IMR-90 (cell line): ENCODE data around the gene NAXE. TPM values are rescaled to one million over a fixed set of nuclear protein-coding genes. Genes with fewer than 3 reads are reported as not detected.

Experiments
- ATAC-seq: fragments of 200-7000 bp; cut with Tn5 transposase; 2 replicates; pipeline ENCODE4 v1.9.1; 2020; ENCODE audit warnings: low read depth, mild to moderate bottlenecking, moderate library complexity
- BruUV-seq: library from RNA; stranded (reverse); fragments of 400-500 nt; replicated peaks from 2 replicates; lab custom pipeline; 2021; lab: Mats Ljungman, UMichigan
- CTCF ChIA-PET: fragments of 300-600 bp; formaldehyde crosslinking; extraction: SDS; loops from one replicate; lab custom pipeline; 2021; ENCODE audit warnings: antibody characterized with exemption; lab: Yijun Ruan, JAX
- POLR2A ChIA-PET: fragments of 300-600 bp; sonication (Branson Sonifier 250); formaldehyde crosslinking; loops from one replicate; lab custom pipeline; 2022; ENCODE audit warnings: antibody characterized with exemption; ENCODE audit not compliant: unreplicated experiment; lab: Charles Lee
- DNase-seq: peaks from one replicate; pipeline ENCODE4 v3.0.0; 2013
- H2AFZ ChIP-seq: replicated peaks from 2 replicates; pipeline ENCODE3; 2013; ENCODE audit warnings: low read length, mild to moderate bottlenecking; ENCODE audit not compliant: poor library complexity
- H2AK5ac ChIP-seq: 2 replicates; pipeline ENCODE4 v1.6.1; 2013; ENCODE audit warnings: low read depth, low read length, inconsistent platforms
- H2AK9ac ChIP-seq: replicated peaks from 2 replicates; pipeline ENCODE3; 2013; ENCODE audit warnings: mild to moderate bottlenecking, low read depth, low read length, moderate library complexity; ENCODE audit not compliant: poor library complexity
- H2BK120ac ChIP-seq: 2 replicates; pipeline ENCODE4 v1.6.1; 2013; ENCODE audit warnings: low read depth, low read length, inconsistent platforms
- H2BK15ac ChIP-seq: 3 replicates; pipeline ENCODE4 v1.6.1; 2013; ENCODE audit warnings: low read depth, low read length, inconsistent platforms
- H2BK20ac ChIP-seq: 2 replicates; pipeline ENCODE4 v1.6.1; 2013; ENCODE audit warnings: low read depth, mild to moderate bottlenecking, inconsistent platforms, low read length, moderate library complexity
- H2BK5ac ChIP-seq: 2 replicates; pipeline ENCODE4 v1.6.1; 2013; ENCODE audit warnings: mild to moderate bottlenecking, low read depth, low read length, inconsistent platforms; ENCODE audit not compliant: poor library complexity, severe bottlenecking
- H3K14ac ChIP-seq: replicated peaks from 2 replicates; pipeline ENCODE4 v1.6.1; 2013; ENCODE audit warnings: low read depth, low read length, inconsistent platforms
- H3K18ac ChIP-seq: 2 replicates; pipeline ENCODE4 v1.6.1; 2013; ENCODE audit warnings: low read depth, low read length, control low read depth
- H3K23ac ChIP-seq: 2 replicates; pipeline ENCODE4 v1.6.1; 2013; ENCODE audit warnings: low read depth, low read length, inconsistent platforms
- H3K27ac ChIP-seq: 2 replicates; pipeline ENCODE4 v1.5.1; 2013; ENCODE audit warnings: mild to moderate bottlenecking, control low read depth, low read length; ENCODE audit not compliant: insufficient read depth
- H3K27me3 ChIP-seq: 2 replicates; pipeline ENCODE4 v1.6.1; 2013; ENCODE audit warnings: low read length; ENCODE audit not compliant: control insufficient read depth, insufficient read depth
- H3K36me3 ChIP-seq: 2 replicates; pipeline ENCODE4 v1.6.1; 2013; ENCODE audit warnings: low read length, mixed read lengths; ENCODE audit not compliant: control insufficient read depth, insufficient read depth
- H3K4ac ChIP-seq: 2 replicates; pipeline ENCODE4 v1.6.1; 2013; ENCODE audit warnings: low read depth, low read length, inconsistent platforms
- H3K4me1 ChIP-seq: 2 replicates; pipeline ENCODE4 v1.6.1; 2013; ENCODE audit warnings: low read length, mixed read lengths; ENCODE audit not compliant: control insufficient read depth, insufficient read depth
- H3K4me2 ChIP-seq: 2 replicates; pipeline ENCODE4 v1.6.1; 2013; ENCODE audit warnings: low read depth, mild to moderate bottlenecking, control low read depth, low read length, moderate library complexity
- H3K4me3 ChIP-seq: 2 replicates; pipeline ENCODE4 v1.5.1; 2013; ENCODE audit warnings: low read depth, mild to moderate bottlenecking, control low read depth, low read length, moderate library complexity; ENCODE audit not compliant: insufficient read depth
- H3K56ac ChIP-seq: 2 replicates; pipeline ENCODE4 v1.6.1; 2013; ENCODE audit warnings: low read length, inconsistent platforms; ENCODE audit not compliant: insufficient read depth; ENCODE audit errors: extremely low read depth
- H3K79me1 ChIP-seq, 2 experiments: 2 replicates each; pipeline ENCODE4 v1.6.1; 2013; ENCODE audit warnings: low read length in 2 of 2, inconsistent platforms in 1 of 2, low read depth in 1 of 2
- H3K9ac ChIP-seq: 2 replicates; pipeline ENCODE4 v1.6.1; 2013; ENCODE audit warnings: low read depth, low read length, control low read depth
- H3K9me1 ChIP-seq: 2 replicates; pipeline ENCODE4 v1.6.1; 2013; ENCODE audit warnings: low read length, inconsistent platforms; ENCODE audit not compliant: insufficient read depth
- H3K9me3 ChIP-seq: 2 replicates; pipeline ENCODE4 v1.6.1; 2013; ENCODE audit warnings: low read length; ENCODE audit not compliant: control insufficient read depth, insufficient read depth
- H4K20me1 ChIP-seq: 2 replicates; pipeline ENCODE4 v1.6.1; 2013; ENCODE audit warnings: low read length, inconsistent platforms; ENCODE audit not compliant: insufficient read depth
- H4K5ac ChIP-seq: 2 replicates; pipeline ENCODE4 v1.6.1; 2013; ENCODE audit warnings: mild to moderate bottlenecking, low read depth, low read length, control low read depth
- H4K8ac ChIP-seq, 2 experiments: 2 replicates each; pipeline ENCODE4 v1.6.1; 2013; ENCODE audit warnings: low read depth in 2 of 2, low read length in 2 of 2, control low read depth in 1 of 2, inconsistent platforms in 1 of 2
- H4K91ac ChIP-seq: 2 replicates; pipeline ENCODE4 v1.6.1; 2013; ENCODE audit warnings: low read depth, low read length, inconsistent platforms; ENCODE audit not compliant: insufficient read depth
- BHLHE40 ChIP-seq: fragments of 150-350 bp; IDR thresholded peaks from 2 replicates; pipeline ENCODE4 v1.6.1; 2016; ENCODE audit warnings: mild to moderate bottlenecking, low read depth, low read length
- CEBPB ChIP-seq: IDR thresholded peaks from 2 replicates; pipeline ENCODE4 v1.6.1; 2012; ENCODE audit warnings: low read depth, low read length, improper control_type of control experiment
- CHD1 ChIP-seq: IDR thresholded peaks from 2 replicates; pipeline ENCODE4 v1.6.1; 2012; ENCODE audit warnings: low read depth, low read length, improper control_type of control experiment
- CTCF ChIP-seq: conservative IDR thresholded peaks from 2 replicates; pipeline ENCODE4 v1.5.1; 2012; ENCODE audit warnings: mild to moderate bottlenecking, low read depth, low read length, improper control_type of control experiment
- ELK1 ChIP-seq: fragments of 150-350 bp; IDR thresholded peaks from 2 replicates; pipeline ENCODE4 v1.6.1; 2016; ENCODE audit warnings: low read depth, mild to moderate bottlenecking, low read length, moderate library complexity, borderline replicate concordance
- FOS ChIP-seq: fragments of 150-350 bp; IDR thresholded peaks from 2 replicates; pipeline ENCODE4 v1.6.1; 2016; ENCODE audit warnings: low read depth, low read length
- MAFK ChIP-seq: IDR thresholded peaks from 2 replicates; pipeline ENCODE4 v1.6.1; 2012; ENCODE audit warnings: low read depth, low read length, improper control_type of control experiment
- MAZ ChIP-seq: IDR thresholded peaks from 2 replicates; pipeline ENCODE4 v1.6.1; 2012; ENCODE audit warnings: low read depth, mild to moderate bottlenecking, low read length, improper control_type of control experiment, moderate library complexity, borderline replicate concordance
- MXI1 ChIP-seq: IDR thresholded peaks from 2 replicates; pipeline ENCODE4 v1.6.1; 2012; ENCODE audit warnings: low read depth, mild to moderate bottlenecking, low read length, moderate library complexity, borderline replicate concordance
- NFE2L2 ChIP-seq: fragments of 150-350 bp; IDR thresholded peaks from 2 replicates; pipeline ENCODE4 v1.6.1; 2016; ENCODE audit warnings: low read depth, mild to moderate bottlenecking, low read length
- POLR2A ChIP-seq: IDR thresholded peaks from 2 replicates; pipeline ENCODE4 v1.6.1; 2012; ENCODE audit warnings: mild to moderate bottlenecking, low read depth, low read length
- RAD21 ChIP-seq: IDR thresholded peaks from 2 replicates; pipeline ENCODE4 v1.6.1; 2012; ENCODE audit warnings: low read length, improper control_type of control experiment
- RCOR1 ChIP-seq: IDR thresholded peaks from 2 replicates; pipeline ENCODE4 v1.6.1; 2012; ENCODE audit warnings: mild to moderate bottlenecking, low read length, improper control_type of control experiment; ENCODE audit not compliant: insufficient replicate concordance
- RFX5 ChIP-seq: IDR thresholded peaks from 2 replicates; pipeline ENCODE4 v1.8.0; 2012; ENCODE audit warnings: low read depth, mild to moderate bottlenecking, low read length, moderate library complexity
- SMC3 ChIP-seq: fragments of 150-350 bp; IDR thresholded peaks from 2 replicates; pipeline ENCODE4 v1.6.1; 2016; ENCODE audit warnings: low read depth, mild to moderate bottlenecking, antibody characterized with exemption, low read length, moderate library complexity
- USF2 ChIP-seq: fragments of 150-350 bp; IDR thresholded peaks from 2 replicates; pipeline ENCODE4 v1.6.1; 2017; ENCODE audit warnings: mild to moderate bottlenecking, antibody characterized with exemption, low read length, low read depth
- WGBS, 2 experiments: methylation state at CpG; one replicate each; pipeline versions ENCODE4 v1.1.5 to v1.1.7; 2013; ENCODE audit warnings: missing lambda C conversion rate in 2 of 2; ENCODE audit not compliant: insufficient read length in 1 of 2; ENCODE audit errors: extremely low coverage in 2 of 2; 5-methylcytosine and 5-hydroxymethylcytosine counted together
- dilution Hi-C: fragments of 300-500 bp; cut with HindIII; formaldehyde crosslinking; loops from one replicate; pipeline ENCODE4 v1.14.3; 2018; ENCODE audit warnings: low sequenced_read_pairs; ENCODE audit not compliant: unreplicated experiment
- in situ Hi-C: fragments of 300-500 bp; cut with MboI; formaldehyde crosslinking; loops from 3 replicates; pipeline ENCODE4 v1.14.3; 2019; ENCODE audit warnings: low sequenced_read_pairs, inconsistent platforms, mixed read lengths
- intact Hi-C: fragments of 100-400 bp; cut with micrococcal nuclease; formaldehyde crosslinking; loops from 2 replicates; pipeline ENCODE4 v1.10.0; 2022
- polyA plus RNA-seq, 3 experiments: library from polyadenylated mRNA; depleted of rRNA; stranded (reverse); fragments of >200 nt; gene quantifications; 2 replicates each; pipeline ENCODE4 v1.2.3, GENCODE V29; 2012; ENCODE audit warnings: low replicate concordance in 1 of 3
- total RNA-seq: library from RNA; depleted of rRNA; stranded (reverse); fragments of >200 nt; gene quantifications from 2 replicates; pipeline ENCODE4 v1.2.3, GENCODE V29; 2012

The NAXE gene
- total and polyA plus RNA-seq, 2 of the 4 experiments (the other 2 are of a cell fraction) = 61.0 to 74.2 TPM

GRCh38 chr1:156559797-156560385 lies 31.7 kb upstream of the NAXE start:
- Histone ChIP-seq H3K27me3 (no peaks in the 10 kb centered on the region), H2AK9ac (no peak overlapping the region), H3K79me1 (peaks cover 0 to 2% of the 10 kb centered on the region in 2 experiments; a peak in 1 of 4 replicates), H4K91ac (no peak overlapping the region), H3K14ac (no peak overlapping the region), H4K8ac (no peak overlapping the region), H3K36me3 (peaks cover 29% of the 10 kb centered on the region), H3K4ac (no peak overlapping the region), H3K4me1 (peaks cover 1% of the 10 kb centered on the region; the same call in 1 of the 2 replicates), H2AK5ac (no peak overlapping the region), H2BK15ac (no peak overlapping the region), H3K18ac (no peak overlapping the region), H4K20me1 (no peaks in the 10 kb centered on the region), H2AFZ (no peak overlapping the region), H3K23ac (no peak overlapping the region), H2BK120ac (no peak overlapping the region), H2BK5ac (no peak overlapping the region), H3K56ac (no peak overlapping the region), H2BK20ac (no peak overlapping the region), H3K4me2 (no peak overlapping the region), H3K9me3 (no peaks in the 10 kb centered on the region), H3K4me3 (no peak overlapping the region), H3K9ac (no peak overlapping the region), H3K9me1 (peaks cover 8% of the 10 kb centered on the region), H4K5ac (no peak overlapping the region), H3K27ac (no peak overlapping the region)
- dilution Hi-C loops = no loop called here
- in situ Hi-C loops = no loop called here
- no TSS peak for BruUV-seq
- peak; percentile 4 for DNase-seq
- ATAC-seq = no peak; the same call in 1 of the 2 replicates
- ChIA-PET CTCF (no interaction called here), POLR2A (no interaction called here)
- intact Hi-C loops = no loop called here
- TF ChIP-seq MXI1 = no peak
- TF ChIP-seq CHD1 = no peak
- TF ChIP-seq CEBPB = no peak
- TF ChIP-seq SMC3 = no peak
- TF ChIP-seq RCOR1 = no peak
- no peak for TF ChIP-seq MAFK
- no peak for TF ChIP-seq MAZ
- TF ChIP-seq CTCF = no peak
- no peak for TF ChIP-seq USF2
- TF ChIP-seq BHLHE40 = no peak
- no peak for TF ChIP-seq RAD21
- no peak for TF ChIP-seq NFE2L2
- no peak for TF ChIP-seq FOS
- TF ChIP-seq RFX5 = no peak
- no peak for TF ChIP-seq ELK1
- no peak for TF ChIP-seq POLR2A
- 100% methylated on average over 1 of the region's 5 CpGs; no CpG with 5 or more reads in 1 of the 2 experiments for WGBS, 2 experiments
